ENCODE results near the gene UNC93B1. TPM values are rescaled to one million over a fixed set of nuclear protein-coding genes. Genes with fewer than 3 reads are reported as not detected.

The UNC93B1 gene
- total RNA-seq, 2 experiments from 2014 or later: 16.3 to 16.7 TPM

DNA sequence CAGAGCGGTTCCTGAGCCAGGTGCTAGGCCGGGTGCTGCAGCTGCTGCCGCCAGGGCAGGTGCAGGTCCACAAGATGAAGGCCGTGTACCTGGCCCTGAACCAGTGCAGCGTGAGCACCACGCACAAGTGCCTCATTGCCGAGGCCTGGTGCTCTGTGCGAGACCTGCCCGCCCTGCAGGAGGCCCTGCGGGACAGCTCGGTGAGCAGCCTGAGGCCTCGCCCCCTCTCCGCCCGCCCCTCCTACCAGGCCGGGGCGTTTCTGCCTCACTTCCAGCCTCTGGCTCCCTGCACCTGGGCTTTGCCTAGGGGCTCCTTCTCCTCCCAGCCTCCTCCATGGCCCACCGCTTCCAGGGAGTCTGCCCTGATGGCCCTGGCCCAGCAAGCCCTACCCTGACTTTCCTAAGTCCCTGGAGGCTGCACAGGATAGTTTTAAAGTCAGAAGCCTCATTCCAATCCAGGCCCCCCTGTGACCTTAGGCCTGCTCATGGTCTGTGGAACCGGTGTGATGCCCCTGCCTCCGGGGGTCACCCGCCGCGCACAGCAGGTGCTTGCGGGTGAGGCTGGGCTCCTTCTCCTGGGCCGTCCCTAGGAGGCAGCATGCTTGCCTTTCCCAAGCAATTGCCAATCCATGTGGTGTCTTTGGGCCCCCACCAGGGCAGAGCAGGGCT is 40.4 kb upstream of the UNC93B1 start:
- Mint-ChIP-seq H3K9me3 (ENCODE audit: low read depth) (no peaks in the 10 kb centered on the region), H3K27me3 (no peaks in the 10 kb centered on the region), H3K4me3 (no peak overlapping the region), H3K4me1 (peaks cover 6% of the 10 kb centered on the region), H3K27ac (no peak overlapping the region), H3K36me3 (ENCODE audit: low read depth) (peaks cover 13% of the 10 kb centered on the region)
- POLR2A ChIA-PET: no interaction called here
- CTCF ChIA-PET: no interaction called here
- DNase-seq: peak; percentile 3
- no peak for ATAC-seq
- intact Hi-C loops (cut with DNase I, micrococcal nuclease): no loop called here

DNA sequence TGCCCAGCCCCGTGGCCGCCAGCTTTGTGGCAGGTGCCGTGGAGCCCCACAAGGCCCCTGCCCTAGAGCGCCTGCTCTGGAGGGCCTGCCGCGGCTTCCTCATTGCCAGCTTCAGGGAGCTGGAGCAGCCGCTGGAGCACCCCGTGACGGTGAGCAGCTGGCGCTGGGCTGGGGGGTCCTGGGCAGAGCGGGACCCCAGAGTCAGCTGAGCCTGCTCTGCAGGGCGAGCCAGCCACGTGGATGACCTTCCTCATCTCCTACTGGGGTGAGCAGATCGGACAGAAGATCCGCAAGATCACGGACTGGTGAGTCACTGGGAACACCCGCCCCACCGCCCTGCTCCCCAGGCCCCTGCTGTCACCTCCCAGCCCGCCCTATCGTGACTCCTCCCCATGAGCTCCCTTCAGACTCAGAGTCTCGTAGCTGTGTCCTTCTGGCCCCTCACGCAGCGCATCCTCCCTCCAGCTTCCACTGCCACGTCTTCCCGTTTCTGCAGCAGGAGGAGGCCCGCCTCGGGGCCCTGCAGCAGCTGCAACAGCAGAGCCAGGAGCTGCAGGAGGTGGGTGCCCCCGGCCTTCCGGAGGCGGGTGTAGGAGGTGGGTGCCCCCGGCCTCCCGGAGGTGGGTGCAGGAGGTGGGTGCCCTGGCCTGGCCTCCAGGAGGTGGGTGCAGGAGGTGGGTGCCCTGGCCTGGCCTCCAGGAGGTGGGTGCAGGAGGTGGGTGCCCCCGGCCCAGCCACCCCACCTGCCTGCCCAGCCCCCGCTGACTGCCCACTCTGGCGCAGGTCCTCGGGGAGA is 39.6 kb upstream of the UNC93B1 start:
- no peaks in the 10 kb centered on the region for H3K27me3 Mint-ChIP-seq
- intact Hi-C loops (cut with DNase I, micrococcal nuclease): no loop called here
- CTCF ChIA-PET: interaction anchor here (1.0 kb wide), 1 partner anchor 176 kb away, joined by 4 read pairs; no protein-coding TSS in a partner anchor
- peaks cover 6% of the 10 kb centered on the region for H3K4me1 Mint-ChIP-seq
- ATAC-seq: no peak
- H3K27ac Mint-ChIP-seq: no peak overlapping the region
- no peaks in the 10 kb centered on the region for H3K9me3 Mint-ChIP-seq (ENCODE audit: low read depth)
- H3K36me3 Mint-ChIP-seq (ENCODE audit: low read depth): peaks cover 13% of the 10 kb centered on the region
- DNase-seq: peak; percentile 6
- POLR2A ChIA-PET: no interaction called here
- H3K4me3 Mint-ChIP-seq: no peak overlapping the region

DNA sequence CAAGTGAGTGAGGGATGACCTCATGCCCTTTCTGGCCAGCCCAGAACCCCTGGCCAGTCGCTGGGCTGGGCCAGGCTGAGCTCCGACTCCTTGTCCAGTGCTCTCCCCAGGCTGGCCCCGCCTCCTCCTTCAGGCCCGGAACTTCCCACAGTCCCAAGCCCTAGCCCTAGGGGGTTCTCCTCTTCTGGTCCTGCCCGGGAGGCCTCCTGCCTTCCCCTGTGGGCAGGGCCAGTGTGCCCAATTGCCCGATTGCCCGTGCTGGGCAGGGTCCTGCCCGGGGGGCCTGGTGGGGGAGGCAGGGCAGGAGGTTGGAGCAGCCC is 39.1 kb upstream of the UNC93B1 start:
- no peak overlapping the region for H3K4me3 Mint-ChIP-seq
- DNase-seq (peak; percentile 4), ATAC-seq (no peak)
- peaks cover 6% of the 10 kb centered on the region for H3K4me1 Mint-ChIP-seq
- intact Hi-C loops (cut with DNase I, micrococcal nuclease): no loop called here
- ChIA-PET CTCF (interaction anchor here (1.0 kb wide), 1 partner anchor 176 kb away, joined by 4 read pairs; no protein-coding TSS in a partner anchor), POLR2A (interaction anchor here (0.7 kb wide), 1 partner anchor 480 kb away, joined by 4 read pairs; no protein-coding TSS in a partner anchor)
- H3K27ac Mint-ChIP-seq: no peak overlapping the region
- H3K9me3 Mint-ChIP-seq (ENCODE audit: low read depth): no peaks in the 10 kb centered on the region
- no peaks in the 10 kb centered on the region for H3K27me3 Mint-ChIP-seq
- peaks cover 13% of the 10 kb centered on the region for H3K36me3 Mint-ChIP-seq (ENCODE audit: low read depth)

- peak; percentile 4 for DNase-seq
- ChIA-PET POLR2A (interaction anchor here (0.7 kb wide), 1 partner anchor 481 kb away, joined by 4 read pairs; no protein-coding TSS in a partner anchor), CTCF (interaction anchor here (1.0 kb wide), 1 partner anchor 177 kb away, joined by 4 read pairs; no protein-coding TSS in a partner anchor)
- intact Hi-C loops (cut with DNase I, micrococcal nuclease): no loop called here
- no peaks in the 10 kb centered on the region for H3K9me3 Mint-ChIP-seq (ENCODE audit: low read depth)
- peaks cover 12% of the 10 kb centered on the region for H3K36me3 Mint-ChIP-seq (ENCODE audit: low read depth)
- no peak for ATAC-seq
- H3K27me3 Mint-ChIP-seq: no peaks in the 10 kb centered on the region
- H3K4me3 Mint-ChIP-seq: no peak overlapping the region
- no peak overlapping the region for H3K27ac Mint-ChIP-seq
- peaks cover 9% of the 10 kb centered on the region for H3K4me1 Mint-ChIP-seq
Measured at GRCh38 chr11:68042219-68043028, 38.5 kb upstream of the UNC93B1 start.

DNA sequence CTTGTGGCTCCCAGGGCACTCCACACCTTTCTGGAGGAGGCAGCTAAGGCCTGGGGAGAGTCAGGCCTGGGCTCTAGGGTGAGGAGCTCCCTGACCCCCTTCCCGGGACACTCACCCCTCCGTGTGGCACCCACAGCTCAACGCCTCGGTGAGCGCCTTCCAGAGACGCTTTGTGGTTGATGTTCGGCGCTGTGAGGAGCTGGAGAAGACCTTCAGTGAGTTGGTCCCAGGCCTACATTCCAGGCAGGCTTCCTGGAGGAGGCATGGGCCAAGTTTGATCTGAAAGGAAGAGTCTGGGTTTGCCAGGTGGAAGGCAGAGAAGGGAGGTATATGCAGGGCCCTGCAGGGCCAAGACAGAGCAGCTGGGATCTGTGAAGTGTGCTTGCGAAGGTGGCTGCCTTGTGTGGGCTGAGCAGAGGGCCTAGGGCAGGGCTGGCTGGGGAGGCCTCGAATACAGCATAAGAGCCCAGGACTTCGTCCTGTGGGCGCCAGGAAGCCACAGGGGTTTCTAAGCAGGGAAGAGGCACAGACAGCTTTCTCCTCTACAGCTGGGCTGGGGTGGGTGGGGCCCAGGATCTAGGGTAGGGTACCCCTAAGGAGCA is 37.8 kb upstream of the UNC93B1 start:
- DNase-seq: peak; percentile 9
- peaks cover 17% of the 10 kb centered on the region for H3K4me1 Mint-ChIP-seq
- H3K4me3 Mint-ChIP-seq: no peak overlapping the region
- H3K36me3 Mint-ChIP-seq (ENCODE audit: low read depth): peaks cover 10% of the 10 kb centered on the region
- H3K27ac Mint-ChIP-seq: no peak overlapping the region
- intact Hi-C loops (cut with DNase I, micrococcal nuclease): loop anchor here in 1 of 2 experiments (2.0 kb wide), 1 partner anchor 79 kb away; the partner anchor contains the start of gene CHKA
- H3K9me3 Mint-ChIP-seq (ENCODE audit: low read depth): no peaks in the 10 kb centered on the region
- H3K27me3 Mint-ChIP-seq: no peaks in the 10 kb centered on the region
- POLR2A ChIA-PET: interaction anchor here (0.8 kb wide), 1 partner anchor 75 kb away, joined by 3 read pairs; no protein-coding TSS in a partner anchor
- CTCF ChIA-PET: no interaction called here
- no peak for ATAC-seq

DNA sequence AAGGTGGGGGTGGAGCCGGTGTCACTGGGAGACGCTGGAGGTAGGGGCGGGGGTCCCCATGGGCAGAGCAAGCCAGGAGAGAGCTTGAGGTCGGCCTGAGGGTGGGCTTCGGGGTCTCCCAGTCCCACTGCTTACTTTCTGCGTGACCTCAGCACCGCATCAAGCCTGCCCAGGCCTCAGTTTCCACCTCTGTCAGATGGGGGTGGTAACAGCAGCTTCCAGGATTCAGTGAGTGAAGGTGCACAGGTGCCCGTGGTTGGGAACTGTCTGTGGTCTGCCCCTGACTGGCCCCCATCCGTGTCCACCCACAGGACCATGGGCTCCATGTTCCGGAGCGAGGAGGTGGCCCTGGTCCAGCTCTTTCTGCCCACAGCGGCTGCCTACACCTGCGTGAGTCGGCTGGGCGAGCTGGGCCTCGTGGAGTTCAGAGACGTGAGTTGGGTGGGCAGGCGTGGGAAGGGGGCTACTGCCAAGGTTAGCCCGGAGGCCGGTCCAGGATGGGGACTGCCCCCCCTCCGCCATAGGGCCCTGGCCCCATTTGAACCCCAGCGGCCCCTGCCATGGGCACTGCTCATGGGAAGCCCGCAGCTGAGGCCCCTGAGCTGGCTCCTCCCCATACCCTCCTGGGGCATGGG is 37.2 kb upstream of the UNC93B1 start:
- Mint-ChIP-seq H3K27me3 (no peaks in the 10 kb centered on the region), H3K27ac (no peak overlapping the region), H3K9me3 (ENCODE audit: low read depth) (no peaks in the 10 kb centered on the region), H3K4me3 (peak overlapping the region; percentile 88), H3K4me1 (peaks cover 18% of the 10 kb centered on the region), H3K36me3 (ENCODE audit: low read depth) (peaks cover 10% of the 10 kb centered on the region)
- DNase-seq (peak; percentile 5), ATAC-seq (no peak)
- CTCF ChIA-PET: no interaction called here
- POLR2A ChIA-PET: interaction anchor here (0.5 to 0.8 kb wide), 2 partner anchors 10 to 76 kb away, joined by 3 read pairs; no protein-coding TSS in a partner anchor
- intact Hi-C loops (cut with DNase I, micrococcal nuclease): loop anchor here (1.0 to 2.0 kb wide), 2 partner anchors 11 to 80 kb away; partner anchors contain the start of genes NDUFS8 (in 2 of the 2) and CHKA (in 1 of the 2)

GRCh38 chr11:68040101-68040956 is 36.4 kb upstream of the UNC93B1 start:
- ChIA-PET CTCF (interaction anchor here (0.6 kb wide), 1 partner anchor 71 kb away, joined by 3 read pairs; no protein-coding TSS in a partner anchor), POLR2A (interaction anchor here (0.8 kb wide), 1 partner anchor 76 kb away, joined by 3 read pairs; no protein-coding TSS in a partner anchor)
- DNase-seq: peak; percentile 78
- peaks cover 13% of the 10 kb centered on the region for H3K36me3 Mint-ChIP-seq (ENCODE audit: low read depth)
- no peaks in the 10 kb centered on the region for H3K27me3 Mint-ChIP-seq
- peak overlapping the region; percentile 88 for H3K4me3 Mint-ChIP-seq
- peak; percentile 62 for ATAC-seq
- peak overlapping the region; percentile 90 for H3K27ac Mint-ChIP-seq
- H3K4me1 Mint-ChIP-seq: peaks cover 18% of the 10 kb centered on the region
- intact Hi-C loops (cut with DNase I, micrococcal nuclease): loop anchor here (1.0 to 2.0 kb wide), 2 partner anchors 10 to 80 kb away; partner anchors contain the start of genes NDUFS8 (in 2 of the 2) and CHKA (in 1 of the 2)
- H3K9me3 Mint-ChIP-seq (ENCODE audit: low read depth): no peaks in the 10 kb centered on the region

GRCh38 chr11:68039526-68040086 is 35.7 kb upstream of the UNC93B1 start:
- POLR2A ChIA-PET: no interaction called here
- Mint-ChIP-seq H3K9me3 (ENCODE audit: low read depth) (no peaks in the 10 kb centered on the region), H3K4me3 (peak overlapping the region; percentile 88), H3K27ac (peak overlapping the region; percentile 90), H3K27me3 (no peaks in the 10 kb centered on the region), H3K4me1 (peaks cover 18% of the 10 kb centered on the region), H3K36me3 (ENCODE audit: low read depth) (peaks cover 15% of the 10 kb centered on the region)
- peak; percentile 49 for DNase-seq
- CTCF ChIA-PET: interaction anchor here (1.0 kb wide), 1 partner anchor 11 kb away, joined by 3 read pairs; no protein-coding TSS in a partner anchor
- peak; percentile 1 for ATAC-seq
- intact Hi-C loops (cut with DNase I, micrococcal nuclease): loop anchor here (1.0 to 10.0 kb wide), 8 partner anchors 9 to 1635 kb away; partner anchors contain the start of genes CHKA (in 2 of the 2), NDUFS8 (in 2 of the 2), UNC93B1 (in 2 of the 2) and LTO1 (in 1 of the 2)

DNA sequence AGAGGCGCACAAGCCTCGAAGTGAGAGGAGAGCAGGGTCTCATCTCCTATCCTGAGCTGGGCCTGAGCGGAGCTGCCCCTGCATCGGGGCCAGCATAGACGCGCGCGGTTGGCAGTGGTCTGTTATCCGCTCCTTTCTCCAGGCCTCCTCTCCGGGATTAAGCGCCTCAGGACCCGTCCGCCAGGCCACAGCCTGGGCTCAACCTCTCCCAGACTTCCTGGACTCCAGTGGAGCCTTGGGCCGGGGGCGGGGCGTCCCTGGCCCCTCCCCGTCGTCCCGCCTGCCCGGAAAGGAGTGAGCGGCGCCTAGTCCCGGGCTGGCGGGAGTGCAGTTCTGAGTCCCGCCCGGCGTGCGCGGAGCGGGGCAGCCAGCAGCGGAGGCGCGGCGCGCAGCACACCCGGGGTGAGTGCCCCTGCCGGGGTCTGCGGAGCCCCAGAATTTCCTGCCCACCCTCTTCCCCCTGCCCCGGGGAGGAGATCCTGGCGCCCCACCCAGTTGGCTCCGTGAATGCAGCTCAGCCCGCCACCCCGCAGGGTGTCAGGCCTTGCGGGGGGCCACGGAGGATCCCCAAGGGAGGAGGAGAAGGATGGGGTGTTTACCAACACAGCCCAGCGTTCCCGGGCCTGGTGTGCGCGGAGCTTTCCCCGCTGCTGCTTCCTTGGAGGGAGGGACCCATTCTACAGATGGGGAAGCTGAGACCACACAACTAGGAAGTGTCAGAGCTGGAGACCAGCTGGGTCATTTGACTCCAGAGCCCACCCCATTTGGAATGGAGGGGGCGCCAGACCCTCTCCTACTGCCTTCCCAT is 35.0 kb upstream of the UNC93B1 start, which contains the start of gene TCIRG1:
Gene TCIRG1 (plus strand): TSS at position 308 of the 808 bp plus-strand sequence. CDS start 2,247 bp downstream, outside the sequence.
- peak; percentile 82 for DNase-seq
- peak within 1 kb of the TSS; percentile 88 for H3K4me3 Mint-ChIP-seq
- peak within 1 kb of the TSS; percentile 90 for H3K27ac Mint-ChIP-seq
- no peaks in the 10 kb centered on the region for H3K9me3 Mint-ChIP-seq (ENCODE audit: low read depth)
- peaks cover 15% of the 10 kb centered on the region for H3K36me3 Mint-ChIP-seq (ENCODE audit: low read depth)
- H3K27me3 Mint-ChIP-seq: no peaks in the 10 kb centered on the region
- intact Hi-C loops (cut with DNase I, micrococcal nuclease): loop anchor here (1.0 to 10.0 kb wide), 6 partner anchors 16 to 1636 kb away; partner anchors contain the start of genes UNC93B1 (in 2 of the 2), CHKA (in 1 of the 2) and LTO1 (in 1 of the 2)
- peaks cover 18% of the 10 kb centered on the region for H3K4me1 Mint-ChIP-seq
- ChIA-PET POLR2A (no interaction called here), CTCF (interaction anchor here (0.6 to 1.0 kb wide), 3 partner anchors 10 to 1384 kb away, joined by 3 read pairs; no protein-coding TSS in a partner anchor)
- peak; percentile 76 for ATAC-seq
